HG03469 (cell line): ENCODE data around the gene OMP.

Experiments
- ATAC-seq: cut with Tn5 transposase; IDR thresholded peaks from one replicate; pipeline ENCODE4 v1.9.1; 2021; ENCODE audit warnings: mild to moderate bottlenecking, moderate library complexity, moderate number of reproducible peaks; ENCODE audit not compliant: unreplicated experiment

OMP gene

GRCh38 chr11:77121096-77121640 lies 18.5 kb downstream of the OMP start:
- ATAC-seq = no peak

- ATAC-seq = no peak
Measured at GRCh38 chr11:77121876-77122575, 19.4 kb downstream of the OMP start.

DNA sequence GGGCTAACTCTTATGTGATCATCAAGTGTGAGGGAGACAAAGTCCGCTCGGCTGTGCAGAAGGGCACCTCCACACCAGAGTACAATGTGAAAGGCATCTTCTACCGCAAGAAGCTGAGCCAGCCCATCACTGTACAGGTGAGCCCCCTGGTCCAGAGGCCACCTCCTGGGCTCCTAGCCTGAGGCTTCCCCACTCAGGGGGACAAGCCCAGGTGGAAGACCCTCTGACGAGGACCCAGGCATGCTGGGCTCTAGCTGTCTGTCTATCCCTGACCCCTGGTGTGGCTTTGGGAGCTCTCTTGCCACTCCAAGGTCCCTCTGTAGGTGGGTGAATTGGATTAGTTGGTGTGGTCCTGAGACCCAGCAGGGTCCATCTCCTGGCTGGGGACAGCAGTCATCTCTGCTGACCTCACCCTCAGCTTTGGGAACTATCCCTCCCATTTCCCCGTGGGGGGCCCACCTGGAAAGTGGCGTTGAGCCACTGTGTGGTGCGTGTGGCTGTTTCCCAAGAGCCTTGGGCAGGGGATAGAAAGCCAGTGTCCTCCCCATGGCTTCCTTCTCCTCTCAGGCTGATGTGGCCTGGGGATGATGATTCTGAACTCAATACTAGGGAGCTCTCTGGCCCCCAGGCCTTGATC lies 20.1 kb downstream of the OMP start:
- ATAC-seq = no peak

- no peak for ATAC-seq
Measured at GRCh38 chr11:77123591-77123990, 21.0 kb downstream of the OMP start.

DNA sequence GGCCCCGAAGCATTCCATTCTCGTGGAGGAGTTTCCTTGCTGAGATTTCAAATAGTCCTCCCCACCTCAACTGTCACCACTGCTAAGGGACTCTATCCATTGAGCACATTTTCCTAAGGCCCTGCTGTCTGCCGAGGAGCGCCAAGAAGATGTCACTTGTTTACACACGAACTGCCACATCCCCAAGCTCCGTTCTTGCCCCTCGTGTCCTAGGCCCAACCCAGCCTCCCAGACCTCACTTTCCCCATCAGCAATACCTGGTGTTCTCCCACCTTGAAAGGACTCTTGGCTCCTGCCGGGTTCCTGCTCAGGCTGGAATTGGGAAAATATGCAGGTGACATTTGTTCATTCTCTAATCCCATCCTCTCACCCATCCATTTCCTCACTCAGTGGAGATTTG lies 21.4 kb downstream of the OMP start:
- no peak for ATAC-seq

- no peak for ATAC-seq
Measured at GRCh38 chr11:77124488-77124887, 21.8 kb downstream of the OMP start.

- no peak for ATAC-seq
Measured at GRCh38 chr11:77125191-77125590, 22.6 kb downstream of the OMP start.

GRCh38 chr11:77125695-77126094 lies 23.1 kb downstream of the OMP start:
- no peak for ATAC-seq

GRCh38 chr11:77126156-77126775 lies 23.6 kb downstream of the OMP start:
- no peak for ATAC-seq

GRCh38 chr11:77126861-77127234 lies 24.2 kb downstream of the OMP start:
- no peak for ATAC-seq

DNA sequence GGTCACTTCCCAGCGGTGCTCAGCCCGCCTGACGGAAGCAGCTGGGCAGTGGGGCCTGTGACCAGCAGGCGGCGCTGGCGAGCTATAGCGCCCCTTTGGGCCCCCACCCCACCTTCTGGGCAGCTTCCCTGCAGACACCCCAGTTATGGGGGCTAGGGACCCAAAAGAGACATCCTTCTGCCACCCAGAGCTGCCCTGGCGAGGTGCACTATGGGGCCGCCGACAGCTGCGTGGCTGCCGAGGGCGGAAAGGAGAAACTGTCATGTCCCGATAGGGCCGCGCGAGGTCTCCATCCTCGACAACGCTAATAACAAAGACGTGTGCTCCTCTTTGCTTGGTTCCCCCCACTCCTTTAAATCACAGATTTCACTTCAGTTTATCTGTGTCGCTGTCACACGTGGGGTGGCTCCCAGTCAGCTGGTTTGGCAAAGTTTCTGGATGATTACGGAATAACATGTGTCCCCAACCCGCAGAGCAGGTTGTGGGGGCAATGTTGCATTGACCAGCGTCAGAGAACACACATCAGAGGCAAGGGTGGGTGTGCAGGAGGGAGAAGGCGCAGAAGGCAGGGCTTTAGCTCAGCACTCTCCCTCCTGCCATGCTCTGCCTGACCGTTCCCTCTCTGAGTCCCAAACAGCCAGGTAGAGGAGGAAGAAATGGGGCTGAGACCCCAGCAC lies 24.7 kb downstream of the OMP start:
- ATAC-seq = no peak

DNA sequence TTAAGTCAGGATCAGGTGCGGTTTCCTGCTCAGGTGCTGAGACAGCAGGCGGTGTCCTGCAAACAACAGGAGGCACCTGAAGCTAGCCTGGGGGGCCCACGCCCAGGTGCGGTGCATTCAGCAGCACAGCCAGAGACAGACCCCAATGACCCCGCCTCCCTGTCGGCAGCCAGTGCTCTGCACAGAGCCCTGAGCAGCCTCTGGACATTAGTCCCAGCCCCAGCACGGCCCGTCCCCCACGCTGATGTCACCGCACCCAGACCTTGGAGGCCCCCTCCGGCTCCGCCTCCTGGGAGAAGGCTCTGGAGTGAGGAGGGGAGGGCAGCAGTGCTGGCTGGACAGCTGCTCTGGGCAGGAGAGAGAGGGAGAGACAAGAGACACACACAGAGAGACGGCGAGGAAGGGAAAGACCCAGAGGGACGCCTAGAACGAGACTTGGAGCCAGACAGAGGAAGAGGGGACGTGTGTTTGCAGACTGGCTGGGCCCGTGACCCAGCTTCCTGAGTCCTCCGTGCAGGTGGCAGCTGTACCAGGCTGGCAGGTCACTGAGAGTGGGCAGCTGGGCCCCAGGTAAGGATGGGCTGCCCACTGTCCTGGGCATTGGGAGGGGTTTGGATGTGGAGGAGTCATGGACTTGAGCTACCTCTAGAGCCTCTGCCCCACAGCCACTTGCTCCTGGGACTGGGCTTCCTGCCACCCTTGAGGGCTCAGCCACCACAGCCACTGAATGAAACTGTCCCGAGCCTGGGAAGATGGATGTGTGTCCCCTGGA lies 25.5 kb downstream of the OMP start, which contains the start of gene MYO7A:
Gene MYO7A, plus strand, starts transcription at position 327 of the 772 bp plus-strand sequence. CDS start 2,389 bp downstream, outside the sequence.
- no peak for ATAC-seq

DNA sequence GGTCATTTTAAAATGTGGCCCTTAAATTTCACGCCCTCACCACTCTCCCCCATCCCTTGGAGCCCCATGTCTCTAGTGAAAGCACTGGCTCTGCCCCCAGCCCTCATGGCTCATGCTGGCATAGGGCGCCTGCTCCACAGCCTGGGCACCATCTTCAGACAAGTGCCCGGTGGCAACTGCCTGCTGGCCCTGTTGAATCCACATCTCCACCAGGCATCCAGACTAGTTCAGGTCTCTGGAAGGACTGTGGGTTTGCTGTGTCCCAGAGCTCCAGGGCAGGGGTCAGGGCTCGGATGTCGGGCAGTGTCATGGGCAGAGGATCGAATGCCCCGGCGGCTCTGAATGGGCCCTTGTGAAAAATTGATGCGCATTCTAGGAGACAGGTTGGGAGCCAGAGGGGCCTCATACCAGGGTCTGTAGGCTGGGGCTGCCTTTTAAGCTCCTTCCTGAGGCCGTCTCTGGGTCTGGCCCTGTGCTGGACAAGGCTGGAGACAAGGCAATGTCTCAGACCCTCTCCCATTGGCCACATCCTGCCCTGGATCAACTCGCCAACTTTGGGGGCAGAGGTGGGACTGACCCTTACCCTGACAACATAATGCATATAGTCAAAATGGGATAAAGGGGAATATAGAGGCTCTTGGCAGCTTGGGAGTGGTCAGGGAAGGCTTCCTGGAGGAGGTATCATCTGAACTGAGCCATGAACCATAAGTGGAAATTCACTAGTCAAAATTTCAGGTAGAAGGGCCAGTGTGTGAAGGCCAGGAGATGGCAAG lies 26.6 kb downstream of the OMP start:
- ATAC-seq = no peak

- no peak for ATAC-seq
Measured at GRCh38 chr11:77129842-77130756, 27.5 kb downstream of the OMP start.

GRCh38 chr11:77130763-77131513 lies 28.3 kb downstream of the OMP start:
- no peak for ATAC-seq

- ATAC-seq = no peak
Measured at GRCh38 chr11:77131560-77131959, 28.9 kb downstream of the OMP start.

- ATAC-seq = no peak
Measured at GRCh38 chr11:77135069-77135468, 32.4 kb downstream of the OMP start.

- ATAC-seq = no peak
Measured at GRCh38 chr11:77136074-77136473, 33.4 kb downstream of the OMP start.
